Measurements from ENCODE around the gene NKTR.

The NKTR gene

GRCh38 chr3:42647821-42648459, 47.5 kb downstream of the NKTR start:
- no peak for DNase-seq (ENCODE audit: low read depth)
- no peak for TF ChIP-seq CTCF (IDR thresholded peaks at IDR 0.05; ENCODE audit: low read depth, low read length)
- TF ChIP-seq POLR2A (IDR thresholded peaks at IDR 0.05; ENCODE audit: extremely low read depth, insufficient read length) = no peak
- no peak for TF ChIP-seq MYC (IDR thresholded peaks at IDR 0.05; ENCODE audit: low read depth, low read length)
- no peak for TF ChIP-seq MAX (IDR thresholded peaks at IDR 0.05; ENCODE audit: low read depth, low read length)
- no peak overlapping the region for H3K4me3 ChIP-seq (ENCODE audit: low read depth, low read length)

- TF ChIP-seq CTCF (IDR thresholded peaks at IDR 0.05; ENCODE audit: low read depth, low read length) (no peak), MAX (IDR thresholded peaks at IDR 0.05; ENCODE audit: low read depth, low read length) (no peak), POLR2A (IDR thresholded peaks at IDR 0.05; ENCODE audit: extremely low read depth, insufficient read length) (no peak), MYC (IDR thresholded peaks at IDR 0.05; ENCODE audit: low read depth, low read length) (no peak)
- H3K4me3 ChIP-seq (ENCODE audit: low read depth, low read length) = no peak overlapping the region
- DNase-seq (ENCODE audit: low read depth) = no peak
Observed at GRCh38 chr3:42649006-42649405, 48.5 kb downstream of the NKTR start.

GRCh38 chr3:42649783-42650182, 49.3 kb downstream of the NKTR start:
- TF ChIP-seq POLR2A (IDR thresholded peaks at IDR 0.05; ENCODE audit: extremely low read depth, insufficient read length) = no peak
- no peak for TF ChIP-seq MYC (IDR thresholded peaks at IDR 0.05; ENCODE audit: low read depth, low read length)
- no peak for TF ChIP-seq CTCF (IDR thresholded peaks at IDR 0.05; ENCODE audit: low read depth, low read length)
- no peak for TF ChIP-seq MAX (IDR thresholded peaks at IDR 0.05; ENCODE audit: low read depth, low read length)
- H3K4me3 ChIP-seq (ENCODE audit: low read depth, low read length) = no peak overlapping the region
- DNase-seq (ENCODE audit: low read depth) = no peak

GRCh38 chr3:42651248-42652091, 51.0 kb downstream of the NKTR start:
- TF ChIP-seq CTCF (IDR thresholded peaks at IDR 0.05; ENCODE audit: low read depth, low read length) = no peak
- TF ChIP-seq MYC (IDR thresholded peaks at IDR 0.05; ENCODE audit: low read depth, low read length) = no peak
- TF ChIP-seq POLR2A (IDR thresholded peaks at IDR 0.05; ENCODE audit: extremely low read depth, insufficient read length) = no peak
- TF ChIP-seq MAX (IDR thresholded peaks at IDR 0.05; ENCODE audit: low read depth, low read length) = no peak
- no peak for DNase-seq (ENCODE audit: low read depth)
- no peak overlapping the region for H3K4me3 ChIP-seq (ENCODE audit: low read depth, low read length)

GRCh38 chr3:42652251-42652610, 51.7 kb downstream of the NKTR start:
- TF ChIP-seq MYC (IDR thresholded peaks at IDR 0.05; ENCODE audit: low read depth, low read length) = no peak
- TF ChIP-seq POLR2A (IDR thresholded peaks at IDR 0.05; ENCODE audit: extremely low read depth, insufficient read length) = no peak
- no peak for TF ChIP-seq CTCF (IDR thresholded peaks at IDR 0.05; ENCODE audit: low read depth, low read length)
- no peak for TF ChIP-seq MAX (IDR thresholded peaks at IDR 0.05; ENCODE audit: low read depth, low read length)
- no peak for DNase-seq (ENCODE audit: low read depth)
- H3K4me3 ChIP-seq (ENCODE audit: low read depth, low read length) = no peak overlapping the region

Measured in NB4 (cell line).